K562 (cell line): ENCODE data around the gene MAML3. TPM values are rescaled to one million over a fixed set of nuclear protein-coding genes. Genes with fewer than 3 reads are reported as not detected.

ENCODE experiments used
- REST ChIP-seq, 2 experiments: fragments of 450-650 bp; formaldehyde crosslinking in 1 of 2; IDR thresholded peaks; 2 replicates each; pipeline versions ENCODE4 v1.4.0 to v1.6.1; 2014 to 2020; ENCODE audit warnings: mild to moderate bottlenecking in 2 of 2, borderline replicate concordance in 1 of 2, low read depth in 1 of 2
- polyA plus RNA-seq, 8 experiments: library from polyadenylated mRNA; depleted of rRNA in 4 of 8; stranded (reverse) in 5 of 8; unstranded in 3 of 8; fragments of >200 nt; fragmentation: Nextera tagmentation in 2 of 8; fragmentation: Illumina TruSeq in 1 of 8; extraction: Ambion mirVana in 2 of 8; extraction: Trizol in 1 of 8; gene quantifications; 2 replicates each; pipeline versions ENCODE4 v1.2.1 to v1.2.3, GENCODE V29; 2011 to 2014; ENCODE audit warnings: inconsistent platforms in 1 of 8, missing spikeins in 1 of 8
- total RNA-seq, 7 experiments: library from RNA; depleted of rRNA in 6 of 7; stranded (reverse); fragments of >200 nt in 6 of 7; fragmentation: Illumina TruSeq in 2 of 7; extraction: Trizol in 2 of 7; gene quantifications; 2 replicates each; pipeline versions ENCODE4 v1.2.1 to v1.2.3, GENCODE V29; 2011 to 2021; ENCODE audit warnings: low replicate concordance in 1 of 7

The MAML3 gene
- total and polyA plus RNA-seq, 9 of the 15 experiments (the other 6 are each of a cell fraction or from before 2014, with no cell fraction given), result 0.01 to 0.55 (median 0.25) TPM

- TF ChIP-seq REST (IDR thresholded peaks at IDR 0.05; ENCODE audit: borderline replicate concordance), result peak; percentile 58; the same call in 1 of the 2 replicates
- no peak for TF ChIP-seq REST (CRISPR knock-in tag; IDR thresholded peaks at IDR 0.05; ENCODE audit: low read depth)
These were observed 141.1 kb downstream of the MAML3 start (continued) for GRCh38 chr4:140012688-140013486.
